Endometrial microvascular endothelial cells (primary cell): Measurements from ENCODE around the gene KIF23. TPM values are rescaled to one million over a fixed set of nuclear protein-coding genes. Genes with fewer than 3 reads are reported as not detected.

ENCODE experiments used
- total RNA-seq: library from RNA; depleted of rRNA; stranded (reverse); fragments of >200 nt; gene quantifications from one replicate; pipeline ENCODE4 v1.2.3, GENCODE V29; 2015; ENCODE audit errors: inconsistent ontology term

The KIF23 gene
- total RNA-seq, 1 donor from 2014 or later = 48.8 TPM

Other genes with a start within 250 kb of the KIF23 start
- 0.09 TPM for gene PAQR5, start 115.4 kb upstream of the KIF23 start, total RNA-seq
- gene RPLP1, start 38.5 kb downstream of the KIF23 start, total RNA-seq = 438 TPM